K562 treated with DMSO at 1 percent for 4 hours (cell line): Measurements from ENCODE around the gene SLC25A20. TPM values are rescaled to one million over a fixed set of nuclear protein-coding genes. Genes with fewer than 3 reads are reported as not detected.

Experiments used
- total RNA-seq: library from RNA; unstranded; fragments of 300-600 nt; gene quantifications from 2 replicates; pipeline ENCODE4 v1.2.3, GENCODE V29; 2022; ENCODE audit not compliant: insufficient read depth

SLC25A20 gene
- 12.9 and 15.3 TPM in 2 replicates for total RNA-seq

DNA sequence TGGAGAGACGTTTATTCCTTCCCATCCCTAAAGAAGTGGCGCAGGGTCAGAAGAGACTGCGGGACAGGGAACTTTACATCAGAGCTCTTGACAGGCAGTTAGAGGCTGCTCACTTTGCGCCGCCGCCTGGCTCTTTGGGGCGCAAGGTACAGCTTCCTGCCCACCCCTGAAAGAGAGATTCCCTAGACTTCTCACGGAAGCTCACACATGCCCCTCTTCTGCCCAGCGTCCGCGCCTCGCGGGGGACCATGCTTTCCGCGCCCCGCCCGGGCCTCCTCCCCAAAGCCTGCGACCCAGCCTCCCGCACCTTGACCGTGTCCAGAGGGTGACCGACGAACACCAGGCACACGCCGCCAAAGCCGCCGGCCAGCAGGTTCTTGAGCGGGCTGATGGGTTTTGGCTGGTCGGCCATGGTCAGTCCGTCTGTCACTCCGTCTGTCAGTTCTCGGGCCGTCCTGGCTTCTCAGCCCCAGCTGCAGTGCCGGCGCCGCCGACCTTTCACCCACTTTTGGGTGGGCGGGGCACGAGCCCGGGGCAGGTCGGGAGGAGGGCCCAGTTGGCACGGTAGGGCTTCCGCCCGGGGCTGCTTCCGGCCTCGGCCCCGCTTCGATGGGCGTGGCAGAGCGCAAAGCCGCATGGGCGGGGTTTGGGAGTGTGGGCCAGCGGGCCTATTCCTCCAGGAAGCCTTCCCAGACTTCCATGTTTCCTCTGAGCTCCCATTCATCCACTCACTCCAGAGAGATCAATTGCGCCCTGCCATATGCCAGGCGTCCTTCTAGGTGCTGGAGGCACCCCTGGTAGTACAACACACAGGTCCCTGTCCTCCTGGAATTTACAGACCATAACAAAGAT, at the start of gene SLC25A20:
SLC25A20 (minus strand) TSS at position 500 of the 852 bp plus-strand sequence; CDS start at position 412, 88 bp downstream.

DNA sequence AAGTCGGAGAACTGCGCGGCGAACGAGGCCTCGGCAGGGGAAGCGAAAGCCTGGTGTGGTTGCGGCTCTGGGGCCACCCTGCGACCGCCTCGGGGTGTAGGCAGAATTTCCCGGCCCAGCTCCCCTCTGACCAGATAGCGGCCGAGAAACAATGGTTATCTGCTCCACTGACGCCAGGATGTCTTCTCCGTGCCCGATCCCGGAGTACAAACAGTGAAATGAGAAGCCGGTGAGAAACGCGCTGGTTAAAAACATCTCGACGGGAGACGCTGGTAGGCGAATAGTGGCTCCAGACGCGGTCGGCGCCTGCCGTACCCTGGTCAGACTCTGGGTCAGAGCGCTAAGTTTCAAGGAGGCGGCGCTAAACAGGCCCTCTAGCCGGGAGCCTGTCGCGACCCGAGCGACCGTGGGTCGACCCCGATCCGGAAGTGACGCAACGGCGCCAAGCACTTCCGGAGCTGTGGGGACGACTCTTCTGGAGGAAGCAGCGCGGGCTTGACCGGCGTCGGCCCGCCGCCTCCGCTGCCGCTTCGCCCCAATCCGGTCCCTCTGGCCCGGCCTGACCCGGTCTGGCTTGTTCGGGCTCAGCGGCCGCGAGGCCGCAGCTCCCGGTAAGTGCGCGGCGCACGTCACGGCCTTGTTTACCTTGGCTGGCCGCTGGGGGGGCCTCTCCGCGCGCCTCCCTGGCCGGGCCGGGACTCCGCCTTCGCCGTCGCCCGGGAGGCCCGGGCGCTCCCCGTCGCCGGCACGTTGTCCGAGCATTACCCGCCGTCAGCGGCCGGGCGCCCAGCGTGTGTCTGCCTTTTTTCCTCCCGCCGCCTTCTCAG, 19.9 kb upstream of the SLC25A20 start, which contains the start of gene ARIH2:
ARIH2 (plus strand) TSS at position 455 of the 827 bp plus-strand sequence. CDS start 8,717 bp downstream, outside the sequence.

GRCh38 chr3:48847504-48848423, 50.9 kb downstream of the SLC25A20 start, which contains the start of gene PRKAR2A:
PRKAR2A (minus strand) TSS chr3:48847874; CDS start chr3:48847596, 278 bp downstream.

Other genes starting within 250 kb of the SLC25A20 start
- gene CELSR3, start 236.0 kb downstream of the SLC25A20 start, total RNA-seq: 1.7 and 4.0 TPM in 2 replicates
- gene NCKIPSD, start 213.0 kb downstream of the SLC25A20 start, total RNA-seq: 15.1 and 16.3 TPM in 2 replicates
- 54.9 and 65.4 TPM in 2 replicates for gene IP6K2, start 181.7 kb downstream of the SLC25A20 start, total RNA-seq
- gene PRKAR2A, start 51.0 kb downstream of the SLC25A20 start, total RNA-seq: 52.0 and 68.7 TPM in 2 replicates
- 56.2 and 77.4 TPM in 2 replicates for gene ARIH2, start 20.0 kb upstream of the SLC25A20 start, total RNA-seq
- gene P4HTM, start 91.4 kb upstream of the SLC25A20 start, total RNA-seq: 0.29 and 0.61 TPM in 2 replicates
- 54.0 and 145 TPM in 2 replicates for gene WDR6, start 108.5 kb upstream of the SLC25A20 start, total RNA-seq
- gene DALRD3, start 119.7 kb upstream of the SLC25A20 start, total RNA-seq: 14.4 and 18.0 TPM in 2 replicates
- 28.5 and 36.3 TPM in 2 replicates for gene NDUFAF3, start 123.2 kb upstream of the SLC25A20 start, total RNA-seq
- gene IMPDH2, start 130.5 kb upstream of the SLC25A20 start, total RNA-seq: 254 TPM in 2 replicates
- 29.8 and 45.8 TPM in 2 replicates for gene QRICH1, start 195.2 kb upstream of the SLC25A20 start, total RNA-seq
- gene QARS1, start 205.9 kb upstream of the SLC25A20 start, total RNA-seq: 479 and 501 TPM in 2 replicates
- 36.5 and 46.3 TPM in 2 replicates for gene USP19, start 221.9 kb upstream of the SLC25A20 start, total RNA-seq
- 29.5 and 47.0 TPM in 2 replicates for gene LAMB2, start 234.2 kb upstream of the SLC25A20 start, total RNA-seq